ENCODE data around the gene SMPD3. TPM values are rescaled to one million over a fixed set of nuclear protein-coding genes. Genes with fewer than 3 reads are reported as not detected.

The SMPD3 gene
- total and polyA plus RNA-seq, 7 donors, result 0.49 to 29.7 (median 2.8) TPM

DNA sequence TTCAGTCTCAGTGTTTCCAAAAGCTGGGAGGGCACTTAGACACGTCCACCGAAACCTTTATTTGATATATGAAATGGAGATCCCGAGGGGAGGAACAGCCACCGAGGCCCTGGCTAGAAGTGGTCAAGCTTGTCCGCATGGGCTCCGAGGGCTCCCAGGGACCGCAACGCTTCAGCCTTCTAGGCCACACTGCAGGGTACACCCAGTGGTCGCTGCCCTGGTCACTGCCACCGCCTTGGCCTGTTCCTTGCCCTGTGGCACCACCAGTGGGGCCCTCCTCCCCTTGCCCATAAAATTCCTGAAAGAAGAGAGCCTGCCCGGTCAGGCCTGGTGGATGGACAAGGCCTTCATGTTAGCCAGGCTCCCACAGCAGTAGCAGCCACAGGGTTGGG is 43.8 kb upstream of the SMPD3 start:
- Histone ChIP-seq H3K27ac (no peak overlapping the region), H3K27me3 (peaks cover 0 to 4% (median 0%) of the 10 kb centered on the region in 3 donors), H3K36me3 (no peaks in the 10 kb centered on the region), H3K9me3 (no peaks in the 10 kb centered on the region), H3K4me3 (no peak overlapping the region), H3K4me1 (no peaks in the 10 kb centered on the region)
- DNase-seq, result no peak
- intact Hi-C loops (cut with DNase I), result no loop called here
- TF ChIP-seq, protein P1, sequence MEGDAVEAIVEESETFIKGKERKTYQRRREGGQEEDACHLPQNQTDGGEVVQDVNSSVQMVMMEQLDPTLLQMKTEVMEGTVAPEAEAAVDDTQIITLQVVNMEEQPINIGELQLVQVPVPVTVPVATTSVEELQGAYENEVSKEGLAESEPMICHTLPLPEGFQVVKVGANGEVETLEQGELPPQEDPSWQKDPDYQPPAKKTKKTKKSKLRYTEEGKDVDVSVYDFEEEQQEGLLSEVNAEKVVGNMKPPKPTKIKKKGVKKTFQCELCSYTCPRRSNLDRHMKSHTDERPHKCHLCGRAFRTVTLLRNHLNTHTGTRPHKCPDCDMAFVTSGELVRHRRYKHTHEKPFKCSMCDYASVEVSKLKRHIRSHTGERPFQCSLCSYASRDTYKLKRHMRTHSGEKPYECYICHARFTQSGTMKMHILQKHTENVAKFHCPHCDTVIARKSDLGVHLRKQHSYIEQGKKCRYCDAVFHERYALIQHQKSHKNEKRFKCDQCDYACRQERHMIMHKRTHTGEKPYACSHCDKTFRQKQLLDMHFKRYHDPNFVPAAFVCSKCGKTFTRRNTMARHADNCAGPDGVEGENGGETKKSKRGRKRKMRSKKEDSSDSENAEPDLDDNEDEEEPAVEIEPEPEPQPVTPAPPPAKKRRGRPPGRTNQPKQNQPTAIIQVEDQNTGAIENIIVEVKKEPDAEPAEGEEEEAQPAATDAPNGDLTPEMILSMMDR (IDR thresholded peaks at IDR 0.05), result no peak
- WGBS, 2 donors, result 66 to 75% methylated on average over 11 of the region's 11 CpGs

DNA sequence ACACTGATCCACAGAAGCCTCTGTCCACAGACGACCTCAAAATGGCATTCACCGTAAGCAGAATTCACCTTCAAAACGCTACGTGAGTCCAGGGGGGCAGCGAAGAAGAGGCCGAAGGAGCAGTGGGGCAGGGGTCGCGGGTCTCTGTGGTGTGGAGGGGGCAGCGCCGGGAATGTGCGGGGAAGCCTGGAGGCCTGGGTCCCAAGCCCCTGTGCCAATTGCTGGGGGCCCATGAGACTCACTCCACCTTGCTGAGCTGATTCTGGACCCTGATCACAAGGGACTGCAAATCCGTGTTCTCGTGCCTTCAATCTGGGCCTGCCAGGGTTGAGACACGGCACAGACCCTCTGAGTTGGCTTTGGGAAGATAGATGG is 43.3 kb upstream of the SMPD3 start:
- Histone ChIP-seq H3K27me3 (peaks cover 0 to 4% (median 0%) of the 10 kb centered on the region in 3 donors), H3K27ac (no peak overlapping the region), H3K4me1 (no peaks in the 10 kb centered on the region), H3K9me3 (no peaks in the 10 kb centered on the region), H3K36me3 (no peaks in the 10 kb centered on the region), H3K4me3 (no peak overlapping the region)
- WGBS, 2 donors, result 85 to 87% methylated on average over 14 of the region's 14 CpGs
- intact Hi-C loops (cut with DNase I), result no loop called here
- TF ChIP-seq, protein P1 (IDR thresholded peaks at IDR 0.05), result no peak
- TF ChIP-seq EP300 (IDR thresholded peaks at IDR 0.05) (no peak), POLR2AphosphoS5 (IDR thresholded peaks at IDR 0.05) (no peak), POLR2A (IDR thresholded peaks at IDR 0.05) (no peak)
- no peak for DNase-seq

DNA sequence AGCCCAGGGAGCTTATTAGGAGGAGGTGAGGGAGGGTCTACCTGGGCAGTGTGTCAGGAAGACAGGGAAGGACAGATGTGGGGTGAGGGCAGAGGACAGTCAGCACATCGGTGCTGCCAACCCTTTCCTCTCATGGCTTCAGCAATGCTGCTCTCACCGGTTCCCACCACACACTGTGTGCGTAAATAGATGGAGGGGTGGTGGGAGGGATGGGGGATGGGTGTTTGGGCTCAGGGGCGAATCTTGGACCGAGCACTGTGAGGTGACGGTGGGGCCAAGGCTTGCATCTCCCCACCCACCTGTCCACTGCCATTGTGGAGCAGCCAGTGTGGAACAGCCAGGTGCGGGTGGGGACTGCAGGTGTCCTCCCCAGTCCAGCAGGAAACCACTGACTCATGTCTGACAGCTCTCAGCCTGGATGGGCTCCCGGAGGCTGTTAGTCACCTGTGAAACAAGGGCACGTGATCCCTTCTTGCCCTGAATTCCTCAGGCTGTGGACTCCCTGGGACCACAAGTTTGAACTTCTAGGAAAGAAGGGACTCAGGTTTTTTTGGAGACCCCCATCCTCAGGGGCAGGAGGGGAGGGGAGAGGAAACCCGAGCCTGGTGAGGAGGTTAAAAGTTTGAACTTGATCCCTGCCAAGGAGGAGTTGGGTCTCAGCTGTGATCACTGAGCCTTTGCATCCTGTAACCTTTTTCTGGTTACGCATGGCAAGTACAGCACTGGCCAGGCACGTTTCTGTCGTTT is 42.7 kb upstream of the SMPD3 start:
- intact Hi-C loops (cut with DNase I), result no loop called here
- DNase-seq, result no peak
- Histone ChIP-seq H3K4me1 (no peaks in the 10 kb centered on the region), H3K9me3 (no peaks in the 10 kb centered on the region), H3K36me3 (no peaks in the 10 kb centered on the region), H3K4me3 (no peak overlapping the region), H3K27ac (no peak overlapping the region), H3K27me3 (peaks cover 0 to 4% (median 0%) of the 10 kb centered on the region in 3 donors)
- WGBS, 2 donors, result 35 to 42% methylated on average over 13 of the region's 13 CpGs
- TF ChIP-seq, protein P1 (IDR thresholded peaks at IDR 0.05), result no peak
- no peak for TF ChIP-seq POLR2AphosphoS5 (IDR thresholded peaks at IDR 0.05)
- no peak for TF ChIP-seq EP300 (IDR thresholded peaks at IDR 0.05)
- TF ChIP-seq POLR2A (IDR thresholded peaks at IDR 0.05), result no peak

DNA sequence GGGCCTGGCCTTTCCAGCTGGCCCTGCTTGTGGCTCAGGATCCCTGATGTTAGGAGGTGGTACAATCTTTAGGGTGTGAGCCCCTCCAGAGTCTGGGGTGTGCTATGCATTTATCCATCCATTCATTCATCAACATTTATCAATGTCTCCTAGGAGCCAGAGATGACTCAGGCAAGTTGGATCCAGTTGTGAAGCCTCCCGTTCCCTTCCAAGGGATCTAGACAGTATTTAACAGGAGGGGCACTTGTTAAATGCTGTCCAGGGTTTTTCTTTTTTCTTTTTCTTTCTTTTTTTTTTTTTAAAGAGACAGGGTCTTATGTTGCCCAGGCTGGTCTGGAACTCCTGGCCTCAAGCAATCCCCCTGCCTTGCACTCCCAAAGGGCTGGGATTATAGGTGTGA is 42.0 kb upstream of the SMPD3 start:
- intact Hi-C loops (cut with DNase I), result no loop called here
- no peak overlapping the region for H3K27ac ChIP-seq
- H3K36me3 ChIP-seq, result no peaks in the 10 kb centered on the region
- no peaks in the 10 kb centered on the region for H3K9me3 ChIP-seq
- no peaks in the 10 kb centered on the region for H3K4me1 ChIP-seq
- no peak for TF ChIP-seq POLR2A (IDR thresholded peaks at IDR 0.05)
- TF ChIP-seq, protein P1 (IDR thresholded peaks at IDR 0.05), result no peak
- no peak for TF ChIP-seq EP300 (IDR thresholded peaks at IDR 0.05)
- no peak for TF ChIP-seq POLR2AphosphoS5 (IDR thresholded peaks at IDR 0.05)
- peaks cover 0 to 4% (median 0%) of the 10 kb centered on the region in 3 donors for H3K27me3 ChIP-seq
- no peak overlapping the region for H3K4me3 ChIP-seq
- DNase-seq, result no peak
- 48 to 78% methylated on average over 1 of the region's 1 CpG for WGBS, 2 donors

DNA sequence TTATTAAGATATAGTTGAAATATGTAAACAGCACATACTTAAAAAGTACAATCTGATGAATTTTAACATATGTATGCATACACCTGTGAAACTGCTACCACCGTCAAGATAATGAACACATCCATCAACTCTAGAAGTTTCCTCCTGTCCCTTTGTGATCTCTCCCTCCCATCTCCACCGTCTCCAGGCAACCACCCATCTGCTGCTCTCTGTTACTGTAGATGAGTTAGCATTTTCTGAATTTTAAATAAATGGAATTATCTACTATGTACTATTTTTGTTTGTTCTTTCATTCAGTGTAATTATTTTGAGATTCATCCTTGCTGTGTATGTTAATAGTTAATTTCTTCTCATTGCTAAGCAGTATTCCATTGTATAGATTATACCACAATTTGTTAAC is 40.2 kb upstream of the SMPD3 start:
- no peak for DNase-seq
- no peaks in the 10 kb centered on the region for H3K9me3 ChIP-seq
- H3K27ac ChIP-seq, result no peak overlapping the region
- intact Hi-C loops (cut with DNase I), result no loop called here
- no peak overlapping the region for H3K4me3 ChIP-seq
- 71 to 92% methylated on average over 2 of the region's 2 CpGs for WGBS, 2 donors
- no peaks in the 10 kb centered on the region for H3K4me1 ChIP-seq
- no peak for TF ChIP-seq EP300 (IDR thresholded peaks at IDR 0.05)
- no peaks in the 10 kb centered on the region for H3K36me3 ChIP-seq
- H3K27me3 ChIP-seq, result peaks cover 0 to 4% (median 0%) of the 10 kb centered on the region in 3 donors

All from sigmoid colon (tissue), 7 donors.